Activated T-cell treated with anti-CD3 and anti-CD28 coated beads for 48 hours (primary cell): ENCODE results near the gene MAN2C1.
"Not testable (repeated sequence)": the region's sequence is repeated elsewhere in the genome, so short reads cannot be mapped to it uniquely, and the experiment has no call there.

Experiments
- DNase-seq: peaks from one replicate; pipeline ENCODE4 v3.0.0-alpha.2; 2020; ENCODE audit warnings: low read depth

The MAN2C1 gene

GRCh38 chr15:75367913-75368688 is at the start of gene MAN2C1:
Gene MAN2C1, minus strand, starts transcription at chr15:75368607. Its CDS starts 24 bp downstream, at chr15:75368583.
- peak; percentile 93 for DNase-seq

DNA sequence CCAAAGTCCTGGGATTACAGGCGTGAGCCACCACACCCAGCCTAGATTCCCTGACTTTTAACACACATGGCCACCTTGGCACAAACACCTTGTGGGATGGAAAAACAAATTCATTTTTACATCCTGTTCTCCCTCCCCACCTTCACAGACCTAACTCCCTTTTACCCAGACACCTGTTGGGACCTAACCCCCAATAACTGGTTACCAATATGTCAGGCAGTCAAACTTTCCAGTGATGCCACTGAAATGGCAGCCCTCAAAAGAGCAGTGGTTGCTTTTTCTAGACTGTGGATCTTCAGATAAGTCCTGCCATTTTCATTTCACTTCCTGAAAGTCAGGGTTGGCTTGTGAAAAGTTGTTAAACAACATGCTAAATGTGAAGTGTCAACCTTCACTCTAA is 48.2 kb upstream of the MAN2C1 start:
- DNase-seq: no peak

- DNase-seq: no peak
These were observed 41.8 kb upstream of the MAN2C1 start for GRCh38 chr15:75410196-75410595.

- no peak for DNase-seq
These were observed 38.7 kb upstream of the MAN2C1 start for GRCh38 chr15:75407083-75407482.

GRCh38 chr15:75403892-75404291 is 35.5 kb upstream of the MAN2C1 start:
- no peak for DNase-seq

- DNase-seq: no peak
These were observed 29.1 kb upstream of the MAN2C1 start for GRCh38 chr15:75397494-75397893.

- DNase-seq: no peak
These were observed 21.5 kb upstream of the MAN2C1 start for GRCh38 chr15:75389791-75390382.

GRCh38 chr15:75383986-75384385 is 15.6 kb upstream of the MAN2C1 start:
- DNase-seq: not testable (repeated sequence)

DNA sequence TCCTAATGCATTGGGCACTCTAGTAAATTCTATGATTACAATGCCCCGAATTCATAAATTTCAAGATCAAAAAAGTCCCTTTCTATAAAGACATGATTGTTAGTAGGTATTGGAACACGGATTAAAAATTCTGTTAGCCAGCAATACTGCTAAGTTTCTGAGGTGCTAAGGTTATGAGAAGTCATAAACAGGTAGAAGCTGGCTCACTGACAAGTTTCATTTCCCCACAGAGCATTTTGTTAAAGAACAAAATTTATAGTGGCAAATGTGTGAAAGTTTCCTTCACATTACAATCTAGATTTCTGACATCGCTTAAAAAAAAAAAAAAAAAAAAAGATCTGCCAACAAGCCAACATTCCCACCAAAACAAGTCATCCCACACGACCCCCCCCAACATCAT is 12.4 kb upstream of the MAN2C1 start:
- no peak for DNase-seq

GRCh38 chr15:75371901-75372688 is 3.7 kb upstream of the MAN2C1 start:
- DNase-seq: no peak

DNA sequence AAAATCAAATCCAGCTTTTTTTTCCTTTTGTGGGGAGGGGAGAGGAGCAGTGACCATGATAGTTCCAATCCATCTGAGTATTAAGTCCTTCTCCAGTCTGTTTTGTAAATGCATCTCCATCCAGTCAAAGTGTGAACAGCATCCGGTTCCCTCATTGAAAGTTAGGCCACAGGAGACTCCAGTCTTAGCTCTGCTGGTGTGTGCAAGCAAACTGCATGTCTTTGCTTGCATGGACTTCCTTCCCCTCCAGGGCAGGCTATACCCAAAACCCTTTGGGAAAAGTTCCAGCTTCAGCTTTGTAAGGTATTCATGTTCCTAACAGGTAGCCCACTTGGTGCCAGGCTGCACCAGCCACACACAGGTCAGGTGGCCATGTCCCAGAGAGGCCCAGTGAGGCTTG is 3.1 kb upstream of the MAN2C1 start:
- no peak for DNase-seq

GRCh38 chr15:75369897-75370581 is 1.6 kb upstream of the MAN2C1 start:
- DNase-seq: no peak

GRCh38 chr15:75368689-75369239 is 357 bp upstream of the MAN2C1 start:
- DNase-seq: no peak

DNA sequence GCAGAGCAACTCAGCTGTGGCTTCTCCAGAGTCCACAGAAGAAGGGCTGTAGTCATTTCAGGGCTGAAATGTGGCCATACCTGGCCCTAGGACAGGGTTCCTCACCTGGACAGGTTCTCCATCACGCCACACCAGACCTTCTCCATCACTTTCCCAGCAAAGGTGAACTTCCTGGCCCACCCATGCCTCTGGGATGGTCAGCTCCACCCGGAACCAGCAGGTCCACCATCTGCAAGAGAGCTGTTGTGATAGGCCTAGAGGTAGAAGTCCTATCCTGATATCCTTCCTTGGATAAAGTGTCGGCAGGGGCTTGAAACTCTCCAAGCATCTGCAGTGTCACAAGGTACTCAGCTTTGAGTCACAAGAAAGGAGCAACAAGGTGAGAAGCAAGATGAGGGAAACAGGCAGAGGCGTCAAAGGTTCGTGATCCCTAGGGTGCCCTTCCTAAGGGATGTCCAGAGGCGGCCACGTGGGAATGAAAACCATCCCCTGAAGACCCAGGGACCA is 948 bp downstream of the MAN2C1 start:
- DNase-seq: no peak

DNA sequence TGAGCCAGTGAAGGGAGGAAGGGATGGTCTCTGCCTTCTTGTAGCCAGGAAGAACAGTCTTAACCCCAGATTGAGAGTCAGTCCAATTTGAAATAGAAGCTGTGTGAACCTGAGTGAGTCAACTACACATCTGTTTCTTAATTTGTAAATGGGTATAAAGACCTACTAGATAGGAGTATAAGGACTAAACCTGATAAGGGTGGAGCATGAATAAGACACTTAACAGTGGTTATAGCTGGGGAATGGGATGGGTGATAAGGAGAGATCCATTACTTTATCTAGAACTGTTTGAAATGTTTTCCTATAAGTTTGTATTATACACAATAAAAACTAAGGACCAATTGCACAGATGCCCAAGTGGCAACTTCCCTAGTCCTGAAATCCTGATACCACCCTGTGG is 1.4 kb downstream of the MAN2C1 start:
- DNase-seq: no peak

GRCh38 chr15:75366163-75366562 is 2.2 kb downstream of the MAN2C1 start:
- no peak for DNase-seq

- DNase-seq: no peak
These were observed 3.5 kb downstream of the MAN2C1 start for GRCh38 chr15:75364881-75365280.

GRCh38 chr15:75363786-75364185 is 4.6 kb downstream of the MAN2C1 start:
- DNase-seq: no peak

DNA sequence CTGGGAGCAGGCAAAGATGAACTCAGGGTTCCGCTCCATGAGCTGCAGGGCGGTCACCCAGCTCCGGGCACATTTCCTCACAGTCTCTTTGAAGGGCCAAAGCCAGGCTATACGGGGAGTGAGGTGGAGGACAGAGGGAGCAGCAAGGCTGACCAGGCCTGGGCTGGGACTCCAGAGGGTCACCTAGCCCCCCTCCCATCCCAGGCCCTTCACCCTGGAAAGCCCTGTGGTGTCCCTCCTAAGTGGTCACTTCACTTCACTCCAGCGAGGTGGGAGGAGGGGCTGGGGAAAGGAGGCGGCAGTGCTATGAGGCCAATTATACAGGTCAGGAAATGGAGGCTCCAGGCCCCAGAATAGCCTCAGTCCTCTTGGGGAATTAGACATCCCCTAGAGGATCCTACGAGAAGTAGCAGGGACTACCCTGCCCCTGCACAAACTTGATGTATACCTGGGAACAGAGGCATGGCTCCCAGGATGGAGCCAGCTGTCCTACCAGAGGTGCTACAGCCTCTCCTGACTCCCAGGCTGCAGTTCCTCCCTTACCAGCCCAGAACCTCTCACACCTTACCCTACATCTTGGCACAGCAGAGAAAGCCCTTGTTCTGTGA is 5.7 kb downstream of the MAN2C1 start:
- DNase-seq: no peak

- DNase-seq: no peak
These were observed 6.3 kb downstream of the MAN2C1 start for GRCh38 chr15:75361989-75362641.
